Endodermal cell (in vitro differentiated cells): ENCODE results near the gene RASA2. TPM values are rescaled to one million over a fixed set of nuclear protein-coding genes. Genes with fewer than 3 reads are reported as not detected.

Source experiments
- DNase-seq: peaks from one replicate; pipeline ENCODE4 v3.0.0-alpha.2; 2017
- H3K27ac ChIP-seq: 2 replicates; pipeline ENCODE4 v1.5.1; 2013; ENCODE audit warnings: mild to moderate bottlenecking, low read depth, low read length, moderate library complexity
- H3K27me3 ChIP-seq: 2 replicates; pipeline ENCODE4 v1.6.1; 2013; ENCODE audit warnings: mild to moderate bottlenecking, low read length, moderate library complexity; ENCODE audit not compliant: insufficient read depth, control insufficient read depth, poor library complexity, severe bottlenecking
- H3K36me3 ChIP-seq: 2 replicates; pipeline ENCODE4 v1.7.0; 2013; ENCODE audit warnings: mild to moderate bottlenecking, low read length, moderate library complexity; ENCODE audit not compliant: control insufficient read depth, insufficient read depth
- H3K4me1 ChIP-seq: one replicate; pipeline ENCODE4 v1.7.0; 2013; ENCODE audit warnings: low read length; ENCODE audit not compliant: control insufficient read depth, insufficient read depth
- H3K4me3 ChIP-seq: 2 replicates; pipeline ENCODE4 v1.5.1; 2013; ENCODE audit warnings: mild to moderate bottlenecking, low read length, moderate library complexity
- H3K9ac ChIP-seq: 2 replicates; pipeline ENCODE4 v1.6.1; 2013; ENCODE audit warnings: mild to moderate bottlenecking, low read length, moderate library complexity; ENCODE audit not compliant: poor library complexity, severe bottlenecking; ENCODE audit errors: extremely low read depth
- H3K9me3 ChIP-seq: 2 replicates; pipeline ENCODE4 v1.6.1; 2013; ENCODE audit warnings: mild to moderate bottlenecking, low read length, moderate library complexity; ENCODE audit not compliant: control insufficient read depth
- H3K27ac Mint-ChIP-seq: 2 replicates; pipeline ENCODE4 v1.8.0; 2020; ENCODE audit warnings: mixed read lengths
- H3K27me3 Mint-ChIP-seq: 2 replicates; pipeline ENCODE4 v1.8.0; 2021; ENCODE audit warnings: mild to moderate bottlenecking, mixed read lengths; ENCODE audit not compliant: insufficient read depth
- H3K36me3 Mint-ChIP-seq: 2 replicates; pipeline ENCODE4 v1.8.0; 2020; ENCODE audit warnings: low read depth, mixed read lengths
- H3K4me1 Mint-ChIP-seq: 2 replicates; pipeline ENCODE4 v1.8.0; 2020; ENCODE audit warnings: mixed read lengths
- H3K4me3 Mint-ChIP-seq: 2 replicates; pipeline ENCODE4 v1.8.0; 2020; ENCODE audit warnings: mild to moderate bottlenecking, moderate library complexity, mixed read lengths
- H3K9me3 Mint-ChIP-seq: 2 replicates; pipeline ENCODE4 v1.8.0; 2020; ENCODE audit warnings: mild to moderate bottlenecking, mixed read lengths
- WGBS, 2 experiments: methylation state at CpG; one replicate each; pipeline versions ENCODE4 v1.1.5 to v1.1.7; 2013; ENCODE audit warnings: missing lambda C conversion rate in 2 of 2, mixed read lengths in 1 of 2; ENCODE audit not compliant: insufficient coverage in 1 of 2, insufficient read length in 1 of 2; 5-methylcytosine and 5-hydroxymethylcytosine counted together
- total RNA-seq, 2 donors: library from RNA; stranded (reverse); fragmentation: NEBNext Ultra II Directional in 1 of 2; extraction: Animal tissue kit (Norgen Biotek cat#: 25700) in 1 of 2; gene quantifications; 2 replicates in 1 of 2; 3 replicates in 1 of 2; pipeline ENCODE4 v1.2.1, GENCODE V29; 2021
- TF ChIP-seq, protein P1 (sequence below): fragments of 200-600 bp; sonication (generic); conservative IDR thresholded peaks from 2 replicates; pipeline ENCODE4 v1.5.0; 2021; ENCODE audit warnings: antibody characterized with exemption, mild to moderate bottlenecking

The RASA2 gene
- total RNA-seq, 2 donors from 2014 or later: 20.5 to 25.0 TPM

GRCh38 chr3:141508067-141508436, 21.2 kb downstream of the RASA2 start:
- H3K27me3 Mint-ChIP-seq: no peaks in the 10 kb centered on the region
- H3K9ac ChIP-seq: no peak overlapping the region
- no peak for DNase-seq
- H3K4me1 Mint-ChIP-seq: no peaks in the 10 kb centered on the region
- TF ChIP-seq, protein P1, sequence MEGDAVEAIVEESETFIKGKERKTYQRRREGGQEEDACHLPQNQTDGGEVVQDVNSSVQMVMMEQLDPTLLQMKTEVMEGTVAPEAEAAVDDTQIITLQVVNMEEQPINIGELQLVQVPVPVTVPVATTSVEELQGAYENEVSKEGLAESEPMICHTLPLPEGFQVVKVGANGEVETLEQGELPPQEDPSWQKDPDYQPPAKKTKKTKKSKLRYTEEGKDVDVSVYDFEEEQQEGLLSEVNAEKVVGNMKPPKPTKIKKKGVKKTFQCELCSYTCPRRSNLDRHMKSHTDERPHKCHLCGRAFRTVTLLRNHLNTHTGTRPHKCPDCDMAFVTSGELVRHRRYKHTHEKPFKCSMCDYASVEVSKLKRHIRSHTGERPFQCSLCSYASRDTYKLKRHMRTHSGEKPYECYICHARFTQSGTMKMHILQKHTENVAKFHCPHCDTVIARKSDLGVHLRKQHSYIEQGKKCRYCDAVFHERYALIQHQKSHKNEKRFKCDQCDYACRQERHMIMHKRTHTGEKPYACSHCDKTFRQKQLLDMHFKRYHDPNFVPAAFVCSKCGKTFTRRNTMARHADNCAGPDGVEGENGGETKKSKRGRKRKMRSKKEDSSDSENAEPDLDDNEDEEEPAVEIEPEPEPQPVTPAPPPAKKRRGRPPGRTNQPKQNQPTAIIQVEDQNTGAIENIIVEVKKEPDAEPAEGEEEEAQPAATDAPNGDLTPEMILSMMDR: no peak
- H3K27ac Mint-ChIP-seq: no peak overlapping the region
- H3K27ac ChIP-seq: no peak overlapping the region
- no peaks in the 10 kb centered on the region for H3K27me3 ChIP-seq
- no peaks in the 10 kb centered on the region for H3K9me3 ChIP-seq
- no peaks in the 10 kb centered on the region for H3K4me1 ChIP-seq
- WGBS, 2 experiments: 95% methylated on average over 3 of the region's 3 CpGs; no CpG with 5 or more reads in 1 of the 2 experiments
- no peak overlapping the region for H3K4me3 ChIP-seq
- H3K9me3 Mint-ChIP-seq: no peaks in the 10 kb centered on the region
- peaks cover 6% of the 10 kb centered on the region for H3K36me3 Mint-ChIP-seq
- peaks cover 13% of the 10 kb centered on the region for H3K36me3 ChIP-seq
- H3K4me3 Mint-ChIP-seq: no peak overlapping the region

DNA sequence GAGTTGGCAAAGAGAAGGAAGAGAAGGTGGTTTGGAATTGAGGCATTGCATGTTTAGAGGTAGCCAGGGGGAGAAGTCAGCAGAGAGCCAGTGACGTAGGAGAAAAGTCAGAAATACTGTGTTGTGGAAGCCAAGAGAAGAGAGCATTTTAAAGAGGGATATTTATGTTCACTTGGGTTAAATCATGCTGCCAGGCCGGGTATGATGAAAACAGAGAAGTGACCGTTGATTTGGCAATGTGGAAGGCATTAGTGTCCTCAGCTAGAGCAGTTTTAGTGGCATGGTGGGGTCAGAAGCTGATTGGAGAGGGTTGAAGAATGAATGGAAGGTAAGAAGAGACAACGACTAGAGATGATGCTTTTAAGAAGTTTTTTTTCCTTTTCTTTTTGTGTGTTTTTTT, 24.5 kb downstream of the RASA2 start:
- 94% methylated on average over 4 of the region's 4 CpGs for WGBS, 2 experiments
- H3K9me3 Mint-ChIP-seq: peaks cover under 1% of the 10 kb centered on the region
- no peaks in the 10 kb centered on the region for H3K9me3 ChIP-seq

DNA sequence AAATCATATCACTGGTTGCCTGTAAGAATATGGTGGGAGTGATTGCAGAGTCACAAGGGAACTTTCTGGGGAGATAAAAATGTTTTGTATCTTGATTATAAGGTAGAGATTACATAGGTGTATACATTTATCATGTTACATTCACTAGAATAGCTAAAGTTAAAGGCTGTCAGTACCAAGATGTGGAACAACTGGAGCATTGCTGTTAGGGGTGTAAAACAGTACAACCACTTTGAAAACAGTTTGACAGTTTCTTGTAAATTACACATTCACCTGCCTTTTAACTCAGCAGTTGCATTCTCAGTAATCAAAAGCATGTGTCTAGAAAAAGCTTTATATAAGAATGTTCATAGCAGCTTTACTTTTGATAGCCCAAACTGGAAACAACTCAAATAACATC, 27.6 kb downstream of the RASA2 start:
- Histone ChIP-seq H3K4me1 (no peaks in the 10 kb centered on the region), H3K27ac (no peak overlapping the region), H3K9me3 (no peaks in the 10 kb centered on the region), H3K27me3 (no peaks in the 10 kb centered on the region), H3K36me3 (peaks cover 58% of the 10 kb centered on the region), H3K4me3 (no peak overlapping the region), H3K9ac (no peak overlapping the region)
- TF ChIP-seq, protein P1: no peak
- Mint-ChIP-seq H3K4me3 (no peak overlapping the region), H3K27me3 (no peaks in the 10 kb centered on the region), H3K9me3 (peaks cover 2% of the 10 kb centered on the region), H3K4me1 (no peaks in the 10 kb centered on the region), H3K27ac (no peak overlapping the region), H3K36me3 (peaks cover 49% of the 10 kb centered on the region)
- DNase-seq: no peak

More for the DNA sequence above, 24.5 kb downstream of the RASA2 start:
- no peak overlapping the region for H3K9ac ChIP-seq
- Mint-ChIP-seq H3K4me3 (no peak overlapping the region), H3K27ac (no peak overlapping the region), H3K27me3 (no peaks in the 10 kb centered on the region), H3K4me1 (no peaks in the 10 kb centered on the region), H3K36me3 (peaks cover 27% of the 10 kb centered on the region)
- H3K27me3 ChIP-seq: no peaks in the 10 kb centered on the region
- no peak overlapping the region for H3K27ac ChIP-seq
- peaks cover 31% of the 10 kb centered on the region for H3K36me3 ChIP-seq
- no peak overlapping the region for H3K4me3 ChIP-seq
- no peak for DNase-seq
- H3K4me1 ChIP-seq: no peaks in the 10 kb centered on the region
- TF ChIP-seq, protein P1: no peak
